ENCODE measurements around the gene PLD6.
A peak's percentile ranks its signal among the peaks of the same experiment; 100 is the strongest.

PLD6 gene

GRCh38 chr17:17237026-17237799, 31.1 kb upstream of the PLD6 start, which contains the start of gene FLCN:
Gene FLCN (minus strand): TSS chr17:17237168. CDS start chr17:17228137, 9,031 bp downstream.
- no peak for TF ChIP-seq Cebpa-rat (IDR thresholded peaks at IDR 0.05)
- peaks cover 38% of the 10 kb centered on the region for H3K4me1 ChIP-seq

GRCh38 chr17:17236295-17237025, 30.3 kb upstream of the PLD6 start:
- no peak for TF ChIP-seq Cebpa-rat (IDR thresholded peaks at IDR 0.05)
- H3K9ac ChIP-seq = peak overlapping the region; percentile 99

More at GRCh38 chr17:17237026-17237799, 31.1 kb upstream of the PLD6 start, which contains the start of gene FLCN:
- peaks cover 14% of the 10 kb centered on the region for H3K36me3 ChIP-seq
- peak within 1 kb of the TSS; percentile 99 for H3K9ac ChIP-seq
- H3K9me3 ChIP-seq = no peaks in the 10 kb centered on the region
- peaks cover 38% of the 10 kb centered on the region for H4K20me1 ChIP-seq
- H3K4me2 ChIP-seq = peak within 1 kb of the TSS; percentile 93
- H3K4me3 ChIP-seq = peak within 1 kb of the TSS; percentile 91
- H3K27ac ChIP-seq = peak within 1 kb of the TSS; percentile 100
- H3K27me3 ChIP-seq = no peaks in the 10 kb centered on the region

GRCh38 chr17:17235212-17236174, 29.4 kb upstream of the PLD6 start:
- peak overlapping the region; percentile 91 for H3K4me3 ChIP-seq
- H3K9me3 ChIP-seq = no peaks in the 10 kb centered on the region
- no peak overlapping the region for H3K27ac ChIP-seq
- peak overlapping the region; percentile 99 for H3K9ac ChIP-seq
- H3K36me3 ChIP-seq = peaks cover 28% of the 10 kb centered on the region
- H3K4me2 ChIP-seq = peak overlapping the region; percentile 93
- H3K4me1 ChIP-seq = peaks cover 38% of the 10 kb centered on the region
- TF ChIP-seq Cebpa-rat (IDR thresholded peaks at IDR 0.05) = no peak
- H4K20me1 ChIP-seq = peaks cover 48% of the 10 kb centered on the region
- no peaks in the 10 kb centered on the region for H3K27me3 ChIP-seq

More at GRCh38 chr17:17236295-17237025, 30.3 kb upstream of the PLD6 start:
- Histone ChIP-seq H3K36me3 (peaks cover 19% of the 10 kb centered on the region), H4K20me1 (peaks cover 45% of the 10 kb centered on the region), H3K9me3 (no peaks in the 10 kb centered on the region), H3K4me1 (peaks cover 38% of the 10 kb centered on the region), H3K4me2 (peak overlapping the region; percentile 93), H3K4me3 (peak overlapping the region; percentile 91), H3K27ac (peak overlapping the region; percentile 100), H3K27me3 (no peaks in the 10 kb centered on the region)

GRCh38 chr17:17232303-17232621, 26.1 kb upstream of the PLD6 start:
- no peak overlapping the region for H3K27ac ChIP-seq
- peaks cover 61% of the 10 kb centered on the region for H3K36me3 ChIP-seq
- H4K20me1 ChIP-seq = peaks cover 48% of the 10 kb centered on the region

GRCh38 chr17:17231621-17232302, 25.6 kb upstream of the PLD6 start:
- Histone ChIP-seq H3K27me3 (no peaks in the 10 kb centered on the region), H3K9me3 (no peaks in the 10 kb centered on the region), H3K4me1 (peaks cover 30% of the 10 kb centered on the region), H3K9ac (no peak overlapping the region), H3K36me3 (peaks cover 66% of the 10 kb centered on the region), H3K4me2 (no peak overlapping the region), H4K20me1 (peaks cover 51% of the 10 kb centered on the region), H3K27ac (no peak overlapping the region), H3K4me3 (no peak overlapping the region)
- no peak for TF ChIP-seq Cebpa-rat (IDR thresholded peaks at IDR 0.05)

More at GRCh38 chr17:17232303-17232621, 26.1 kb upstream of the PLD6 start:
- Histone ChIP-seq H3K9me3 (no peaks in the 10 kb centered on the region), H3K4me3 (no peak overlapping the region), H3K4me2 (no peak overlapping the region), H3K4me1 (peaks cover 30% of the 10 kb centered on the region), H3K9ac (no peak overlapping the region), H3K27me3 (no peaks in the 10 kb centered on the region)
- TF ChIP-seq Cebpa-rat (IDR thresholded peaks at IDR 0.05) = no peak

- no peak overlapping the region for H3K9ac ChIP-seq
These were observed 23.6 kb upstream of the PLD6 start for GRCh38 chr17:17229416-17230384.

GRCh38 chr17:17228521-17229279, 22.6 kb upstream of the PLD6 start:
- no peak for TF ChIP-seq Cebpa-rat (IDR thresholded peaks at IDR 0.05)
- peaks cover 96% of the 10 kb centered on the region for H3K36me3 ChIP-seq
- H3K4me1 ChIP-seq = peaks cover 34% of the 10 kb centered on the region
- peaks cover 28% of the 10 kb centered on the region; the same call in 1 of the 2 replicates for H4K20me1 ChIP-seq
- no peaks in the 10 kb centered on the region for H3K9me3 ChIP-seq
- no peaks in the 10 kb centered on the region for H3K27me3 ChIP-seq
- H3K4me3 ChIP-seq = no peak overlapping the region
- peak overlapping the region; percentile 12 for H3K27ac ChIP-seq
- peak overlapping the region; percentile 24; the same call in 1 of the 2 replicates for H3K4me2 ChIP-seq
- H3K9ac ChIP-seq = no peak overlapping the region

More at GRCh38 chr17:17229416-17230384, 23.6 kb upstream of the PLD6 start:
- no peak overlapping the region for H3K4me3 ChIP-seq
- peak overlapping the region; percentile 12; the same call in 1 of the 2 replicates for H3K27ac ChIP-seq
- H3K4me1 ChIP-seq = peaks cover 27% of the 10 kb centered on the region
- H3K4me2 ChIP-seq = no peak overlapping the region
- peaks cover 35% of the 10 kb centered on the region; the same call in 1 of the 2 replicates for H4K20me1 ChIP-seq
- no peak for TF ChIP-seq Cebpa-rat (IDR thresholded peaks at IDR 0.05)
- H3K27me3 ChIP-seq = no peaks in the 10 kb centered on the region
- peaks cover 86% of the 10 kb centered on the region for H3K36me3 ChIP-seq
- H3K9me3 ChIP-seq = no peaks in the 10 kb centered on the region

Data from BLaER1 (cell line).